Lower leg skin (tissue), 3 donors: Measurements from ENCODE around the gene DYNLT3.

Experiments used
- POLR2A ChIP-seq, 2 donors: fragments of 450-650 bp; IDR thresholded peaks; one replicate each; pipeline ENCODE4 v1.6.1; 2016 to 2017; ENCODE audit warnings: antibody characterized with exemption in 2 of 2, mild to moderate bottlenecking in 1 of 2, moderate library complexity in 1 of 2
- TF ChIP-seq, protein P1 (sequence below), 3 donors: fragments of 450-650 bp; IDR thresholded peaks; one replicate each; pipeline ENCODE4 v1.5.1; 2016; ENCODE audit warnings: antibody characterized with exemption in 3 of 3, mild to moderate bottlenecking in 3 of 3, moderate library complexity in 2 of 3

DNA sequence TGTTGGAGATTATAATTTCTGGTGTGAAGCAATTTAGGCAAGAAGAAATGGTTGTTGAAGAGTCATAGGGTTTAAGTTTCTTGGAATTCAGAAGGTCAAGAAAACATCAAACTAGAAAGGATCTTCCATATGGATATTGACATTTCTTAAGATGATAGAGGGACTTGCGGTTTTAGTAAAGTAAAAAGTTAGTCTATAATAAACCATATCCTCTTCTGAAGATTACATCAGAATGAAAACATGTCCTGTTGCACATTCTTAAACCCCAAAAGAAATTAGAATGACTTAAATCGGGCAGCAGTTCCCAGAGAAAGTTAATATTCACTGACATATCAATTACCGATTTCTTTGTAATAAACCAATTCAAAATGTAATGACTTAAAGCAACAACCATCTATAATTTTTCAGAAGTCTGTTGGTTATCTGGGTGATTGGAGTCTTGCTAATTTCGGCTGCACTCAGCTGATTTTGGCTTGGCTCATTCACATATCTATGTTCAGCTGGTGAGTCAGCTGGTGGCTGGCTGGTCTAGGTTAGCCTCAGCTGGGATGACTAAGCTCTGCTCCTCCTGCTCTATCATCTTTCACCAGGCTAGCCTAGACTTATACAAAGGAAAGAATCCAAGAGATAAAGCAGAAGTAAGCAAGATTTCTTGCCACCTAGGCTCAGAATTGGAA, 24.4 kb upstream of the DYNLT3 start:
- TF ChIP-seq, protein P1, sequence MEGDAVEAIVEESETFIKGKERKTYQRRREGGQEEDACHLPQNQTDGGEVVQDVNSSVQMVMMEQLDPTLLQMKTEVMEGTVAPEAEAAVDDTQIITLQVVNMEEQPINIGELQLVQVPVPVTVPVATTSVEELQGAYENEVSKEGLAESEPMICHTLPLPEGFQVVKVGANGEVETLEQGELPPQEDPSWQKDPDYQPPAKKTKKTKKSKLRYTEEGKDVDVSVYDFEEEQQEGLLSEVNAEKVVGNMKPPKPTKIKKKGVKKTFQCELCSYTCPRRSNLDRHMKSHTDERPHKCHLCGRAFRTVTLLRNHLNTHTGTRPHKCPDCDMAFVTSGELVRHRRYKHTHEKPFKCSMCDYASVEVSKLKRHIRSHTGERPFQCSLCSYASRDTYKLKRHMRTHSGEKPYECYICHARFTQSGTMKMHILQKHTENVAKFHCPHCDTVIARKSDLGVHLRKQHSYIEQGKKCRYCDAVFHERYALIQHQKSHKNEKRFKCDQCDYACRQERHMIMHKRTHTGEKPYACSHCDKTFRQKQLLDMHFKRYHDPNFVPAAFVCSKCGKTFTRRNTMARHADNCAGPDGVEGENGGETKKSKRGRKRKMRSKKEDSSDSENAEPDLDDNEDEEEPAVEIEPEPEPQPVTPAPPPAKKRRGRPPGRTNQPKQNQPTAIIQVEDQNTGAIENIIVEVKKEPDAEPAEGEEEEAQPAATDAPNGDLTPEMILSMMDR (IDR thresholded peaks at IDR 0.05), result no peak
- TF ChIP-seq POLR2A (IDR thresholded peaks at IDR 0.05), result no peak
